ENCODE measurements around the gene TMEM120B. TPM values are rescaled to one million over a fixed set of nuclear protein-coding genes. Genes with fewer than 3 reads are reported as not detected.
A peak's percentile ranks its signal among the peaks of the same experiment; 100 is the strongest.

The TMEM120B gene
- total RNA-seq, 1 donor from 2014 or later, result 18.4 TPM

DNA sequence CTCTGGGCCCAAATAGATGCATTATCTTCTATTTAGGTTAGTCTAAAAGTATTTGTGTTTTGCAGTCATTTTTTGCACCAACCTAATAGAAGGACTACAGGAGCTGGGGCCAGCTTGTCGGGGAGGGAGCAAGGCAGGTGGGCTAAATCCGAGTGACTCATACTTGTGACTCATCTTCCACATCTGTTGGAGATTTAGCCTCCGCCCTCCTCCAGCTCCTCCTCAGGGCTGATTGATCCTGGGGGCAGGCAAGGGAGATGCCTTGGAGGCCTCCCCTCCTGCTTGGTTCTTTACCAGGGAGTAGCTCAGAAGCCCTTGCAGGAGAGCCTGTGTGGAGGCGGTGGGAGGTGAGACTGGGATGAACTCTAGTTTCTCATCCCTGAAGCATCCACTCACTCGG lies 53.0 kb downstream of the TMEM120B start:
- H3K4me3 Mint-ChIP-seq, result no peak overlapping the region
- intact Hi-C loops (cut with micrococcal nuclease), result no loop called here
- H3K36me3 Mint-ChIP-seq (ENCODE audit: low read depth), result peaks cover 5% of the 10 kb centered on the region
- no peak for DNase-seq
- H3K4me1 Mint-ChIP-seq, result no peaks in the 10 kb centered on the region
- no peaks in the 10 kb centered on the region for H3K27me3 Mint-ChIP-seq
- H3K27ac Mint-ChIP-seq, result no peak overlapping the region
- H3K9me3 Mint-ChIP-seq, result no peaks in the 10 kb centered on the region

DNA sequence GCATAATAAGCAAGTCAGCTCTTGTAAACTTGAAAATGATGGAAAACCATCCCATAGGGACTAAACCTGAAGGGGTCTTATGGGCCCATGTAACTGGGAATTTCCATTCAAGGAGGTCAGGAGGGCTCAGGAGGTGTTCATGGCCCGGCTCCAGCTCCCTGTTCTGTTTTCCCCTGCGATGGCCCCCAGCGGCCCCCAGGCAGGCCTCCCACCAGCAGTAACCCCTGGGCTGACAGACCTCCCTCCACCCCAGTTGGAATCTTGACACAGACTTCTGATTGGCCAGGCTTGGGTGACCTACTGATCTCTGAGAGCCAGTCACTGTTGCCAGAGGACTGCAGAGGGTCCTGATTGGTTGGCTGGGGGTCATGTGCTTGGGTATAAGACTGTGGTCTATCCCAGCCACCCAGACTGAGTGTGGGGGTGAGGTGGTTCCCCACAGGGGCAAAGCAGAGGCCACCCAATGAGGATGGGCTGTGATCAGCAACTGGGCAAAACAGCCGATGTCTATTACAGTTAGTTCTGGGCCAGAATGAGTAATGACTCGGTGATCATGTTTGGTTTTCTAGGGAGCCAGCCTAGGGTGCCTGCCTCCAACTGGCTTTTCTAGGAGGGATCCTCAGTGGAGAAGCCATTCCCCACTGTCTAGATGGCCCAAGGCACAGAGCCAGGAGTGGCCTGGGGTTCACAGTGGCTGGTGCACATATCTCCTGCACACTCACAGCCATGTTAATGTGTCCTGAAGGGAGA lies 53.9 kb downstream of the TMEM120B start:
- Mint-ChIP-seq H3K27me3 (no peaks in the 10 kb centered on the region), H3K4me1 (no peaks in the 10 kb centered on the region), H3K27ac (no peak overlapping the region), H3K9me3 (no peaks in the 10 kb centered on the region), H3K4me3 (no peak overlapping the region), H3K36me3 (ENCODE audit: low read depth) (peaks cover 5% of the 10 kb centered on the region)
- intact Hi-C loops (cut with micrococcal nuclease), result no loop called here
- DNase-seq, result no peak

DNA sequence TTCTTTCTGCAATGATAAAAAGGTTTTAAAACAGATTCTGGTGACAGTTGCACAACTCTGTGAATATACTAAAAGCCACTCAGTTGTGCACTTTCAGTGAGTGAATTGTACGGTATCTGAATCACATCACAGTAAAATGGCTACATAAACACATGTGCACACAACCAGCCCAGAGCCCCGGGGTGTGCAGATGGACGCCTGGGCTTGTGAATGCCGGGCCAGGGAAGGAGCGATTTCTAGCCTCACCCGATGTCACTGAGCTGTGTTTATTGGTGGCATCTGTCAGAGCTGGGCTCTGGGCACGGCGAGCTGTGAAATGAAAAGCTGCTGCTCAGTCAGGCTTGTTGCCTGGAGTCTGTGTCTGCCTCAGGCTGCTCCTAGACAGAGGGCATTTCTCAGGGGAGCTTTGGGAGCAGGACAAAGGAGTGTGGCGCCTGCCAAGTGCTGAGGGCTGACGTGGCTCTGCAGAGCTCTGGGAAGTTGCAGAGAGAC lies 55.0 kb downstream of the TMEM120B start:
- no peaks in the 10 kb centered on the region for H3K9me3 Mint-ChIP-seq
- no peak for DNase-seq
- intact Hi-C loops (cut with micrococcal nuclease), result no loop called here
- no peak overlapping the region for H3K27ac Mint-ChIP-seq
- peaks cover 3% of the 10 kb centered on the region for H3K4me1 Mint-ChIP-seq
- no peak overlapping the region for H3K4me3 Mint-ChIP-seq
- peaks cover 1% of the 10 kb centered on the region for H3K36me3 Mint-ChIP-seq (ENCODE audit: low read depth)
- H3K27me3 Mint-ChIP-seq, result no peaks in the 10 kb centered on the region

DNA sequence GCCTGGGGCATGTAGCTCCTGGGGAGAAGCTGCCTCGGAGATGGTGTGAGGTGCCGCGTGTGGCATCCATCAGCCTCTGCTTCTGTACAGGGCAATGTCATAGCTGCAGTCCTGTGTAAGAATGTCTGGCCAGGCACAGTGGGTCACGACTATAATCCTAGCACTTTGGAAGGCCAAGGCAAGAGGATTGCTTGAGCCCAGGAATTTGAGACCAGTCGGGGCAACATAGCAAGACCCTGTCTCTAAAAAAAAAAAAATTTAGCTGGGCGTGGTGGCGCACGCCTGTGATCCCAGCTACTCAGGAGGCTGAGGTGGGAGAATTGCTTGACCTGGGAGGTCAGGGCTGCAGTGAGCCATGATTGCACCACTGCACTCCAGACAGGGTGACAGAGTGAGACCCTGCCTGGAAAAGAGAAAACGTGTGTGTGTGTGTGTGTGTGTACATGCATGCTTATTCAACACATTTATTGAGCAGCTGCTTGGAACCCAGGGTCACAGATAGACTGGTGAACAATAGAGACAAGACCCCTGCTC lies 56.8 kb downstream of the TMEM120B start:
- Mint-ChIP-seq H3K4me3 (no peak overlapping the region), H3K27me3 (no peaks in the 10 kb centered on the region), H3K9me3 (no peaks in the 10 kb centered on the region), H3K36me3 (ENCODE audit: low read depth) (peaks cover 1% of the 10 kb centered on the region), H3K4me1 (peaks cover 7% of the 10 kb centered on the region), H3K27ac (no peak overlapping the region)
- no peak for DNase-seq
- intact Hi-C loops (cut with micrococcal nuclease), result no loop called here

DNA sequence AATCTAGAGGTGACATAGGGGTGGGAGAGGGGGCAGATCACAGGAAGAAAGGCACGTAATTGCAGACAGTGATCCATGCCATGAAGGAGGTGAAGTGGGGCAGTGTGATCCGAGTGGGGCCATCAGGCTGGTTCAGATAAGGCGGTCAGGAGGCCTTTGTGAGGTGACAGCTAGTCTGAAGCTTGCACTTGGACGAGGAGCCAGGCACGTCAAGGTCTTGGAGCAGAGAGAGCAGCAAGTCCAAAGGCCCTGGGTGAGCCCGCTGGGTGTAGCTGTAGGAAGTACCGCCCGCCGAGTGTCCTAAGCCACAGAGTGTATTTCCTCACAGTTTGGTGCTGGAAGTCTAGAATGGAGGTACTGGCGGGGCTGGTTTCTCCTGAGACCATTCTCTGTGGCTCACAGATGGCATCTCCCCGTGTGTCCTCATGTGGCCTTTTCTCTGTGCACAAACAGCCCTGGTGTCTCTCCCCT lies 57.3 kb downstream of the TMEM120B start:
- no peak for DNase-seq
- H3K4me3 Mint-ChIP-seq, result no peak overlapping the region
- intact Hi-C loops (cut with micrococcal nuclease), result loop anchor here (5.0 kb wide), 1 partner anchor 58 kb away; the partner anchor contains the start of gene TMEM120B
- H3K27ac Mint-ChIP-seq, result no peak overlapping the region
- no peaks in the 10 kb centered on the region for H3K9me3 Mint-ChIP-seq
- H3K27me3 Mint-ChIP-seq, result no peaks in the 10 kb centered on the region
- H3K4me1 Mint-ChIP-seq, result peaks cover 7% of the 10 kb centered on the region
- H3K36me3 Mint-ChIP-seq (ENCODE audit: low read depth), result peaks cover 1% of the 10 kb centered on the region

DNA sequence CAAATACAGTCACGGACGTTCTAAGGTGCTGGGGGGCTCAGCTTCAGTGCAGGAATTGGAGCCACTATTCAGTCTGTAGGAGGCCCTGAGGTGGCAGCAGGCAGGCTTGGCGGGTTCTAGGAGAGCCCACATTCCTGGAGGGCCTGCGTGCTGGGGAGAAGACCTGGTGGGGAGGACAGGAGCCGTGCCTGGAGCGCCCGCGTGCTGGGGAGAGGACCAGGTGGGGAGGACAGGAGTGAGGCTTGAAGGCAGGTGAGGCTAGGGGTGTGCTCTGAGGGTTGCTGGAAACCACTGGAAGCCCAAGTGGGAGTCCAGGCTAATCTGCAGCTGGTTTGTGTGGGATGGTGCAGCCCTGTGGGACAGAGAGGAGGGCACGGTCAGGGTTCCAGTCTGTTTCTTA lies 57.8 kb downstream of the TMEM120B start:
- Mint-ChIP-seq H3K27ac (no peak overlapping the region), H3K9me3 (no peaks in the 10 kb centered on the region), H3K4me3 (no peak overlapping the region), H3K36me3 (ENCODE audit: low read depth) (peaks cover 1% of the 10 kb centered on the region), H3K27me3 (no peaks in the 10 kb centered on the region), H3K4me1 (peaks cover 7% of the 10 kb centered on the region)
- intact Hi-C loops (cut with micrococcal nuclease), result loop anchor here (5.0 kb wide), 1 partner anchor 58 kb away; the partner anchor contains the start of gene TMEM120B
- no peak for DNase-seq

DNA sequence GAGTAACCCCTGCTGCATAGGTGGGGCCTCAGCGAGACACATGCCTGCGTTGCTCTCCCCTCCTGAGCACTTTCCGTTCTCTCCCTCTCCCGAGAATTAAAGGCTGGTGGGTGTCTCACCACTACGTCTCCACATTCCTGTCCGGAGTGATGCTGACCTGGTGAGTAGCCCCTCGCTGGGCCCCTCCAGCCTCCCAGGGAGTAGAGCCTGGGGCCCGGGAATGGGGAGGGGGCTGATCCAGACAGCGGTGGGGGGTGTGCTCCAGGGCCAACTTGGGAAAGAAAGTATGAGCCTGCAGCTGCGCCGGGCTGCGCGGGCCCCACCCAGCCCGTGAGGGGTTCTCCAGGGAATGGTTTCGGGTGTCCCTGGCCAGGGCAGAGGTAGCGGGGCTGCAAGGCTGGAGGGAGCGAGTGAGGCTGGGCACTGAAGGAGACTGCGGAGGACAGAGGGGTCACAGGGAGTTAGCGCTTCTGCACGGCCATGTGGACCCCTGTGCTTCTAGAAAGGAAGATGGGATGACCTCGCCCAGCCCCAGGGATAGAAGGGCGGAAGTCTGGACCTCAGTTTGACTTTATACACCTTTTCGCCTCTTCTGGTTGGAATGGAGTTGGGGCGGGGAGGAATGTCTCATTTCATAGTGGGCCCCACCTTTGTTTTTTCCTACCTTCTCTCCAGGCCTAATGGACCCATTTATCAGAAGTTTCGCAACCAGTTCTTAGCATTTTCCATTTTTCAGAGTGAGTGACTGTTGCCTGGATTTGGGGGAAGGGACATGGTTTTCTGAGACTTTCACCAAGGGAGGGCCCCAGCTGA lies 58.5 kb downstream of the TMEM120B start:
- no peak overlapping the region for H3K4me3 Mint-ChIP-seq
- H3K4me1 Mint-ChIP-seq, result peaks cover 7% of the 10 kb centered on the region
- H3K27me3 Mint-ChIP-seq, result no peaks in the 10 kb centered on the region
- no peaks in the 10 kb centered on the region for H3K9me3 Mint-ChIP-seq
- no peak overlapping the region for H3K27ac Mint-ChIP-seq
- H3K36me3 Mint-ChIP-seq (ENCODE audit: low read depth), result peaks cover 1% of the 10 kb centered on the region
- intact Hi-C loops (cut with micrococcal nuclease), result loop anchor here (5.0 kb wide), 1 partner anchor 59 kb away; the partner anchor contains the start of gene TMEM120B
- no peak for DNase-seq

DNA sequence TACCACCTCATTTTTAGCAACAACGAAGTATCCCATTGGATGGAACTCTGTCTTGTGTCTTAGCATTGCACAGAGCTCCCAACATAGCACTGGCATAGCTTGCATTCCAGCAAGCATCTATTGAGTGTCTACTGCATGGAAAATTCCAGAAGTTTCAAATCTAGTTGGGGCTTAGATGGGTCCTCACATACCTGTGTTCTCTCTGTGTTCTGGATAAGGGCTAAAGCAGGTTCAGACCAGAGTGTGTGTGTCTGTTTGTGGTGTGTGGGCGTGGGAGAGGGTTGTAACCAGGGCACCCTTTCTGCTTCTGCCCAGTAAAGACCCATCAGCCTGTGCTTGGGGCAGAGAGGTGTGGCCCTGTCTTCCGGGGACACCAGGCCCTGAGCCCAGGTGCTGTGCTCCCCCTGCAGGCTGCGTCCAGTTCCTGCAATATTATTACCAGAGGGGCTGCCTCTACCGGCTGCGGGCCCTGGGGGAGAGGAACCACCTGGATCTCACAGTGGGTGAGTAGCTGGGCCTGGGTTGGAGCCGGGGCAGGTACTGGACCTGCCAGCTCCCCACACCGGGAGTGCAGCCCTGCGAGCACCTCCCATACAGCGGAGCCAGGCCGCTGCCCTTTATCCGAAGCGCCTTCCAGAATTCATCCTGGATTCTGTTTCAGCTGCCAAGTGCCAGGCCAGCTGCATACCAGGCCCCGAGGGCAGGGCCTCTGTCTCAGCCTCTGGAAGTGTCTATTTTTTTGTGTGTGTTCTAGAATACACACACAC lies 60.6 kb downstream of the TMEM120B start:
- Mint-ChIP-seq H3K36me3 (ENCODE audit: low read depth) (peaks cover 4% of the 10 kb centered on the region), H3K4me1 (peaks cover 9% of the 10 kb centered on the region), H3K27ac (no peak overlapping the region), H3K9me3 (no peaks in the 10 kb centered on the region), H3K4me3 (no peak overlapping the region), H3K27me3 (no peaks in the 10 kb centered on the region)
- peak; percentile 94 for DNase-seq
- intact Hi-C loops (cut with micrococcal nuclease), result loop anchor here (1.0 to 5.0 kb wide), 2 partner anchors 61 to 76 kb away; partner anchors contain the start of gene TMEM120B

DNA sequence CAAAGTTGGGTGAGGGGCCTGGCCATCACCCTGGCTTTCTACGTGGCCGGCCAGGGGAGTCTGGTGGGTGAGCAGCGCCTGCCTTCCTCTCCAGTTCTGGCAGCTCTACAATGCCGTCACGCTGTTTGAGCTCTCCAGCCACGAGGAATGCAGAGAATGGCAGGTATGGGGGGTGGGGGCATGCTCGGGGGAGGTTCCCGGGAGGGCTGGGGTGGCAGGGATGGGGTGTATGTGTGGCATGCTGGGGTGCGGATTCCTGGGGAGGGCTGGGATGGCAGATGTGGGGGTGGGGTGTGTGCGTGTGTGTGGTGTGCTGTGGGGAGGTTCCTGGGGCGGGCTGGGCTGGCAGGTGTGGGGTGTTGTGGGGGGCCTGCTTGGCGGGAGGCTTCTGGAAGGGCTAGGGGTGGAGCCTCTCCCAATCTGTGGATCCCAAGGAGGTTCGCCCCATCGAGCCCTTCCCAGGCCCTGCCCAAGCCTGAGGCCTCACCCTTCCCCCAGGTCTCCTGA lies 62.5 kb downstream of the TMEM120B start:
- no peak overlapping the region for H3K27ac Mint-ChIP-seq
- H3K9me3 Mint-ChIP-seq, result no peaks in the 10 kb centered on the region
- H3K4me3 Mint-ChIP-seq, result no peak overlapping the region
- no peak for DNase-seq
- intact Hi-C loops (cut with micrococcal nuclease), result loop anchor here (5.0 kb wide), 1 partner anchor 63 kb away; the partner anchor contains the start of gene TMEM120B
- H3K27me3 Mint-ChIP-seq, result no peaks in the 10 kb centered on the region
- peaks cover 16% of the 10 kb centered on the region for H3K36me3 Mint-ChIP-seq (ENCODE audit: low read depth)
- peaks cover 9% of the 10 kb centered on the region for H3K4me1 Mint-ChIP-seq

DNA sequence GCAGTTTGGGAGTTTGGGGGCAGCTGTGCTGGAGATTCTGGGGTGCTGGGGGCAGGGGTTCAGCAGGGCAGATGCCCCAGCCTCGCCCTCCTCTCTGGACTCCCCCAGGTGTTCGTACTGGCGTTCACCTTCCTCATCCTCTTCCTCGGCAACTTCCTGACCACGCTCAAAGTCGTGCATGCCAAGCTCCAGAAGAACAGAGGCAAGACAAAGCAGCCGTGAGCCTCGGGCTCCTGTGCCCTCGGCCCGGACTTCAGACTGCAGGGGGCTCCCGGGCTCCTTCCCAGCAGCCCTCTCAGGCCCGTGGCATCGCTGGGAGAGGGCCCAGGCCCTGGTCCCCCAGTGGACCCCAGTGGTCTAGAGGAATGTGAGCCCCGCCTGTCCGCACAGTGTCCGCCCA lies 62.9 kb downstream of the TMEM120B start:
- no peaks in the 10 kb centered on the region for H3K27me3 Mint-ChIP-seq
- H3K4me1 Mint-ChIP-seq, result peaks cover 9% of the 10 kb centered on the region
- H3K9me3 Mint-ChIP-seq, result no peaks in the 10 kb centered on the region
- no peak overlapping the region for H3K27ac Mint-ChIP-seq
- no peak overlapping the region for H3K4me3 Mint-ChIP-seq
- no peak for DNase-seq
- peaks cover 20% of the 10 kb centered on the region for H3K36me3 Mint-ChIP-seq (ENCODE audit: low read depth)
- intact Hi-C loops (cut with micrococcal nuclease), result no loop called here

DNA sequence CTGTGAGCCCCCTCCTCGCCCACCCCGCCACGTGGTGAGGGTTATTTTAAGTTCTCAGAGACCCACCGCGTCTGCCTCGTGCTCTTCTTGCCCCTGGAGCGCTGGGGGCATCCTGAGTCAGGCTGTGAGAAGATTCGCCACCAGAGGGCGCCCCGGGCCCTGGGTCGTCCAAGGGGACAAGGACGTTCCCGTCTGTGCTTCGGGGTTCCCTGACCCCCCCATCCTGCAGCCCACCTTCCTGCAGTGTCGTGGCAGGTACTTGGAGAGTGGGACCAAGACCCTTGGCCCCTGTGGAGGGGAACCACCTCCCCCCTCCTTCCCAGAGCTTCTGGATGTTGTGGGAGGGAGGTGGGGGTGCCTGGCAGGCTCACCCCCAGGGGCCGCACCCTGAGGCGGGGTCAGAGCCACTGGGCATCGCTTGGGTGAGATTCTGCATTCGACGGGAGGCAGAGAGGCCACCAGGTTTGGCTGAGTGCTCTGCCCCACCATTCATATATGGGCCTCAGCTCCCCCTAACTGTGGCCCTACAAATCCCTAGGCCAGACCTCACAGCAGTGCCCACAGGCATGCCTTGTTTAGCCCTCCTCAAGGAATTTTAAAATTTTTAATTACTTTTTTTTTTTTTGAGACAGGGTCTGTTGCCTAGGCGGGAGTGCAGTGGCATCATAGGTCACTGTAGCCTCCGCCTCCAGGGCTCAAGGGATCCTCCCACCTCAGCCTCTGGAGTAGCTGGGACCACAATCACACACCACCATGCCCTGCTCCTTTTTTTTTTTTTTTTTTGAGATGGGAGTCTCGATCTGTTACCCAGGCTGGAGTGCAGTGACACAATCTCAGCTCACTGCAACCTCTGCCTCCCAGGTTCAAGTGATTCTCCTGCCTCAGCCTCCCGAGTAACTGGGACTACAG lies 63.9 kb downstream of the TMEM120B start:
- H3K36me3 Mint-ChIP-seq (ENCODE audit: low read depth), result peaks cover 24% of the 10 kb centered on the region
- H3K27ac Mint-ChIP-seq, result peak overlapping the region; percentile 63
- H3K27me3 Mint-ChIP-seq, result no peaks in the 10 kb centered on the region
- H3K4me3 Mint-ChIP-seq, result no peak overlapping the region
- intact Hi-C loops (cut with micrococcal nuclease), result loop anchor here (1.0 kb wide), 2 partner anchors 18 to 36 kb away; no protein-coding TSS in a partner anchor
- H3K4me1 Mint-ChIP-seq, result peaks cover 10% of the 10 kb centered on the region
- no peaks in the 10 kb centered on the region for H3K9me3 Mint-ChIP-seq
- peak; percentile 96 for DNase-seq

Measured in activated CD4-positive, alpha-beta T cell treated with anti-CD3 and anti-CD28 coated beads, Interleukin-2, amount 10 ng/mL, durations not matched to agents 24 days and 14 days (primary cell).